ENCODE measurements around the gene EVPLL. TPM values are rescaled to one million over a fixed set of nuclear protein-coding genes. Genes with fewer than 3 reads are reported as not detected.

EVPLL gene
- total and polyA plus RNA-seq, 9 of the 15 experiments (the other 6 are each of a cell fraction or from before 2014, with no cell fraction given), result not detected

GRCh38 chr17:18356624-18357023, 21.0 kb upstream of the EVPLL start:
- no peaks in the 10 kb centered on the region for H3K4me1 ChIP-seq (replicated peaks in 1 of 2; ENCODE audit: control insufficient read depth in 2 of 2, insufficient read depth in 2 of 2, low read length in 2 of 2)
- POLR2A ChIA-PET, result no interaction called here
- in situ Hi-C loops (cut with MboI) (no loop called here), intact Hi-C loops (cut with micrococcal nuclease) (no loop called here)
- no peak overlapping the region for H3K9ac ChIP-seq (ENCODE audit: insufficient read depth in 1 of 2, low read depth in 2 of 2, low read length in 2 of 2)
- no peaks in the 10 kb centered on the region for H3K9me1 ChIP-seq (ENCODE audit: control insufficient read depth, insufficient read depth, low read length)
- WGBS (ENCODE audit: insufficient coverage, low coverage, missing lambda C conversion rate), result 92% methylated on average over 10 of the region's 10 CpGs
- ATAC-seq (no peak), DNase-seq (ENCODE audit: extremely low read depth in 1 of 4, low spot score in 3 of 4) (no peak), FAIRE-seq (no peak)
- no peaks in the 10 kb centered on the region for H3K27me3 ChIP-seq (ENCODE audit: control insufficient read depth in 2 of 2, insufficient read depth in 2 of 2, low read length in 2 of 2)
- H2AFZ ChIP-seq (ENCODE audit: low read depth, low read length), result no peak overlapping the region
- H3K4me2 ChIP-seq (ENCODE audit: insufficient read depth, low read length), result no peak overlapping the region
- no peaks in the 10 kb centered on the region for H3K9me3 ChIP-seq (replicated peaks; ENCODE audit: control insufficient read depth, insufficient read depth, low read depth, low read length)
- H3K27ac ChIP-seq (ENCODE audit: extremely low read depth, low read depth, low read length), result no peak overlapping the region
- H3K36me3 ChIP-seq (ENCODE audit: control insufficient read depth, insufficient read depth, low read length), result peaks cover 34% of the 10 kb centered on the region; the same call in 2 of the 3 replicates
- H3K79me2 ChIP-seq (ENCODE audit: control insufficient read depth, insufficient read depth, low read length), result peaks cover under 1% of the 10 kb centered on the region; the same call in 2 of the 3 replicates
- CTCF ChIA-PET (ENCODE audit: low intra/inter-chr PET ratio), result no interaction called here
- H3K4me3 ChIP-seq, result no peak overlapping the region
- no TSS peak for BruUV-seq (replicated peaks)
- no peaks in the 10 kb centered on the region for H4K20me1 ChIP-seq (replicated peaks; ENCODE audit: control insufficient read depth, insufficient read depth, low read length)
- TF ChIP-seq MECOM (CRISPR knock-in tag; IDR thresholded peaks at IDR 0.05) (no peak), MEF2A (IDR thresholded peaks at IDR 0.05; ENCODE audit: control insufficient read depth, low read depth, low read length) (no peak), NR4A1 (CRISPR knock-in tag; IDR thresholded peaks at IDR 0.05) (no peak), NR4A1 (tag; IDR thresholded peaks at IDR 0.05) (no peak), NR1H2 (CRISPR knock-in tag; IDR thresholded peaks at IDR 0.05) (no peak), BRF1 (IDR thresholded peaks at IDR 0.05; ENCODE audit: borderline replicate concordance, extremely low read depth, insufficient read length) (no peak), CLOCK (CRISPR knock-in tag; IDR thresholded peaks at IDR 0.05; ENCODE audit: borderline replicate concordance) (no peak), SAFB2 (IDR thresholded peaks at IDR 0.05; ENCODE audit: borderline replicate concordance, low read depth, low read length, severe bottlenecking) (no peak), CC2D1A (IDR thresholded peaks at IDR 0.05) (no peak), ZNF146 (CRISPR knock-in tag; IDR thresholded peaks at IDR 0.05; ENCODE audit: unreplicated experiment) (no peak), SNIP1 (IDR thresholded peaks at IDR 0.05; ENCODE audit: low read depth) (no peak), BDP1 (IDR thresholded peaks at IDR 0.05; ENCODE audit: insufficient read depth, insufficient read length) (no peak), NFIX (CRISPR knock-in tag; IDR thresholded peaks at IDR 0.05; ENCODE audit: low read depth) (no peak)
- TF ChIP-seq, protein P1, sequence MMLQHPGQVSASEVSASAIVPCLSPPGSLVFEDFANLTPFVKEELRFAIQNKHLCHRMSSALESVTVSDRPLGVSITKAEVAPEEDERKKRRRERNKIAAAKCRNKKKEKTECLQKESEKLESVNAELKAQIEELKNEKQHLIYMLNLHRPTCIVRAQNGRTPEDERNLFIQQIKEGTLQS (IDR thresholded peaks at IDR 0.05), result no peak
- TF ChIP-seq, protein P1 (CRISPR knock-in tag; conservative IDR thresholded peaks at IDR 0.05), result no peak
- TF ChIP-seq, protein P2, sequence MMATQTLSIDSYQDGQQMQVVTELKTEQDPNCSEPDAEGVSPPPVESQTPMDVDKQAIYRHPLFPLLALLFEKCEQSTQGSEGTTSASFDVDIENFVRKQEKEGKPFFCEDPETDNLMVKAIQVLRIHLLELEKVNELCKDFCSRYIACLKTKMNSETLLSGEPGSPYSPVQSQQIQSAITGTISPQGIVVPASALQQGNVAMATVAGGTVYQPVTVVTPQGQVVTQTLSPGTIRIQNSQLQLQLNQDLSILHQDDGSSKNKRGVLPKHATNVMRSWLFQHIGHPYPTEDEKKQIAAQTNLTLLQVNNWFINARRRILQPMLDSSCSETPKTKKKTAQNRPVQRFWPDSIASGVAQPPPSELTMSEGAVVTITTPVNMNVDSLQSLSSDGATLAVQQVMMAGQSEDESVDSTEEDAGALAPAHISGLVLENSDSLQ (IDR thresholded peaks at IDR 0.05), result no peak
- TF ChIP-seq, protein P3, sequence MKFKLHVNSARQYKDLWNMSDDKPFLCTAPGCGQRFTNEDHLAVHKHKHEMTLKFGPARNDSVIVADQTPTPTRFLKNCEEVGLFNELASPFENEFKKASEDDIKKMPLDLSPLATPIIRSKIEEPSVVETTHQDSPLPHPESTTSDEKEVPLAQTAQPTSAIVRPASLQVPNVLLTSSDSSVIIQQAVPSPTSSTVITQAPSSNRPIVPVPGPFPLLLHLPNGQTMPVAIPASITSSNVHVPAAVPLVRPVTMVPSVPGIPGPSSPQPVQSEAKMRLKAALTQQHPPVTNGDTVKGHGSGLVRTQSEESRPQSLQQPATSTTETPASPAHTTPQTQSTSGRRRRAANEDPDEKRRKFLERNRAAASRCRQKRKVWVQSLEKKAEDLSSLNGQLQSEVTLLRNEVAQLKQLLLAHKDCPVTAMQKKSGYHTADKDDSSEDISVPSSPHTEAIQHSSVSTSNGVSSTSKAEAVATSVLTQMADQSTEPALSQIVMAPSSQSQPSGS (CRISPR knock-in tag; IDR thresholded peaks at IDR 0.05), result no peak

All from K562 (cell line).